Astrocyte (in vitro differentiated cells and primary cell): ENCODE data around the gene INPP5F. TPM values are rescaled to one million over a fixed set of nuclear protein-coding genes. Genes with fewer than 3 reads are reported as not detected.
A peak's percentile ranks its signal among the peaks of the same experiment; 100 is the strongest.

ENCODE experiments used
- DNase-seq: peaks from one replicate; pipeline ENCODE4 v3.0.0-alpha.2; 2010; ENCODE audit warnings: low read depth
- FAIRE-seq: peaks from 2 replicates; lab custom pipeline; 2011; peaks lifted over from hg19 to GRCh38; lab: Jason Lieb, UNC
- H2AFZ ChIP-seq: 2 replicates; pipeline ENCODE4 v1.6.0; 2012; ENCODE audit warnings: low read depth, low read length, inconsistent platforms
- H3K27ac ChIP-seq: 2 replicates; pipeline ENCODE4 v1.5.1; 2011; ENCODE audit warnings: low read depth, low read length, inconsistent platforms
- H3K27me3 ChIP-seq: 2 replicates; pipeline ENCODE4 v1.6.0; 2011; ENCODE audit warnings: low read length, inconsistent platforms; ENCODE audit not compliant: insufficient read depth
- H3K36me3 ChIP-seq: 2 replicates; pipeline ENCODE4 v1.5.1; 2011; ENCODE audit warnings: low read length, inconsistent platforms; ENCODE audit not compliant: insufficient read depth
- H3K4me1 ChIP-seq: 2 replicates; pipeline ENCODE4 v1.5.1; 2011; ENCODE audit warnings: low read length, inconsistent platforms; ENCODE audit not compliant: insufficient read depth
- H3K4me2 ChIP-seq: 2 replicates; pipeline ENCODE4 v1.6.0; 2012; ENCODE audit warnings: low read length, inconsistent platforms
- H3K4me3 ChIP-seq: 2 replicates; pipeline ENCODE4 v1.5.1; 2011; ENCODE audit warnings: low read depth, mild to moderate bottlenecking, low read length, inconsistent platforms; ENCODE audit not compliant: insufficient read depth
- H3K79me2 ChIP-seq: 2 replicates; pipeline ENCODE4 v1.6.0; 2012; ENCODE audit warnings: mild to moderate bottlenecking, low read length, inconsistent platforms; ENCODE audit not compliant: insufficient read depth
- H3K9ac ChIP-seq: 2 replicates; pipeline ENCODE4 v1.6.0; 2012; ENCODE audit warnings: mild to moderate bottlenecking, low read length, inconsistent platforms
- H3K9me3 ChIP-seq: 2 replicates; pipeline ENCODE4 v1.5.1; 2012; ENCODE audit warnings: low read depth, mild to moderate bottlenecking, low read length, inconsistent platforms; ENCODE audit not compliant: insufficient read depth
- H4K20me1 ChIP-seq: 2 replicates; pipeline ENCODE4 v1.6.0; 2012; ENCODE audit warnings: low read length, inconsistent platforms; ENCODE audit not compliant: insufficient read depth
- H3K27ac Mint-ChIP-seq: one replicate; pipeline ENCODE4 v1.8.0; 2021; ENCODE audit warnings: mild to moderate bottlenecking, mixed read lengths; ENCODE audit not compliant: unreplicated experiment
- H3K27me3 Mint-ChIP-seq: one replicate; pipeline ENCODE4 v1.8.0; 2021; ENCODE audit warnings: low read depth, mixed read lengths; ENCODE audit not compliant: unreplicated experiment
- H3K36me3 Mint-ChIP-seq: one replicate; pipeline ENCODE4 v1.8.0; 2021; ENCODE audit warnings: low read depth, mixed read lengths; ENCODE audit not compliant: unreplicated experiment
- H3K4me1 Mint-ChIP-seq: one replicate; pipeline ENCODE4 v1.8.0; 2021; ENCODE audit warnings: low read depth, mixed read lengths; ENCODE audit not compliant: unreplicated experiment
- H3K4me3 Mint-ChIP-seq: one replicate; pipeline ENCODE4 v1.8.0; 2021; ENCODE audit warnings: mild to moderate bottlenecking, moderate library complexity, mixed read lengths; ENCODE audit not compliant: unreplicated experiment
- H3K9me3 Mint-ChIP-seq: one replicate; pipeline ENCODE4 v1.8.0; 2021; ENCODE audit warnings: mild to moderate bottlenecking, mixed read lengths; ENCODE audit not compliant: unreplicated experiment
- CTCF ChIP-seq: IDR thresholded peaks from 2 replicates; pipeline ENCODE4 v1.5.1; 2011; ENCODE audit warnings: low read depth, mild to moderate bottlenecking, inconsistent platforms, low read length, moderate library complexity; ENCODE audit not compliant: insufficient read depth
- EZH2 ChIP-seq: IDR thresholded peaks from 2 replicates; pipeline ENCODE4 v1.6.1; 2012; ENCODE audit warnings: mild to moderate bottlenecking, low read length, inconsistent platforms; ENCODE audit not compliant: insufficient read depth
- total RNA-seq: library from RNA; stranded (reverse); gene quantifications from 2 replicates; pipeline ENCODE4 v1.2.1, GENCODE V29; 2021

The INPP5F gene
- total RNA-seq, 1 donor from 2014 or later = 101 TPM

GRCh38 chr10:119687192-119688032 lies 38.4 kb upstream of the INPP5F start:
- Histone ChIP-seq H4K20me1 (no peaks in the 10 kb centered on the region), H3K4me3 (peak overlapping the region; percentile 35), H3K4me2 (peak overlapping the region; percentile 87), H2AFZ (peak overlapping the region; percentile 57), H3K9me3 (no peaks in the 10 kb centered on the region), H3K9ac (peak overlapping the region; percentile 73), H3K79me2 (no peaks in the 10 kb centered on the region), H3K27ac (peak overlapping the region; percentile 85), H3K4me1 (peaks cover 15% of the 10 kb centered on the region), H3K27me3 (no peaks in the 10 kb centered on the region), H3K36me3 (no peaks in the 10 kb centered on the region)
- Mint-ChIP-seq H3K27ac (peak overlapping the region; percentile 84), H3K4me3 (peak overlapping the region; percentile 71), H3K9me3 (no peaks in the 10 kb centered on the region), H3K36me3 (no peaks in the 10 kb centered on the region), H3K27me3 (peaks cover 6% of the 10 kb centered on the region), H3K4me1 (peaks cover 14% of the 10 kb centered on the region)
- TF ChIP-seq EZH2 (no peak), CTCF (no peak)
- peak; percentile 62 for DNase-seq
- FAIRE-seq = no peak

- FAIRE-seq (no peak), DNase-seq (no peak)
- TF ChIP-seq CTCF = no peak
- no peak for TF ChIP-seq EZH2
- peaks cover 20% of the 10 kb centered on the region for H3K4me1 Mint-ChIP-seq
- peaks cover 6% of the 10 kb centered on the region for H3K27me3 Mint-ChIP-seq
- Histone ChIP-seq H3K79me2 (no peaks in the 10 kb centered on the region), H4K20me1 (no peaks in the 10 kb centered on the region), H3K9ac (no peak overlapping the region), H3K27me3 (no peaks in the 10 kb centered on the region), H3K27ac (no peak overlapping the region), H3K4me3 (no peak overlapping the region), H3K9me3 (no peaks in the 10 kb centered on the region), H3K36me3 (no peaks in the 10 kb centered on the region), H3K4me1 (peaks cover 16% of the 10 kb centered on the region), H3K4me2 (peak overlapping the region; percentile 87), H2AFZ (peak overlapping the region; percentile 57)
- H3K27ac Mint-ChIP-seq = peak overlapping the region; percentile 84
- H3K4me3 Mint-ChIP-seq = no peak overlapping the region
- H3K36me3 Mint-ChIP-seq = no peaks in the 10 kb centered on the region
- no peaks in the 10 kb centered on the region for H3K9me3 Mint-ChIP-seq
Observed at GRCh38 chr10:119688033-119688508, 37.8 kb upstream of the INPP5F start.
